K562 (cell line): Measurements from ENCODE around the gene CABP4. TPM values are rescaled to one million over a fixed set of nuclear protein-coding genes. Genes with fewer than 3 reads are reported as not detected.
A peak's percentile ranks its signal among the peaks of the same experiment; 100 is the strongest.

ENCODE experiments used
- ARNT ChIP-seq, 2 experiments: fragments of 450-650 bp; IDR thresholded peaks; 2 replicates each; pipeline ENCODE4 v1.6.1; 2016; ENCODE audit warnings: mild to moderate bottlenecking in 1 of 2
- CC2D1A ChIP-seq: fragments of 450-650 bp; IDR thresholded peaks from 2 replicates; pipeline ENCODE4 v1.6.1; 2017; ENCODE audit warnings: mild to moderate bottlenecking
- FOXA3 ChIP-seq, 2 experiments: fragments of 450-650 bp in 1 of 2; sonication (generic) in 1 of 2; formaldehyde crosslinking; IDR thresholded peaks in 1 of 2; conservative IDR thresholded peaks in 1 of 2; 2 replicates each; pipeline versions ENCODE4 v1.4.0 to v1.8.0; 2020 to 2022; ENCODE audit warnings: mild to moderate bottlenecking in 2 of 2, missing genetic modification reagents in 1 of 2
- KDM4B ChIP-seq, 2 experiments: fragments of 450-650 bp in 1 of 2; sonication (generic) in 1 of 2; IDR thresholded peaks; 2 replicates each; pipeline ENCODE4 v1.6.1; 2016 to 2017; ENCODE audit warnings: borderline replicate concordance in 2 of 2, antibody characterized with exemption in 1 of 2, low read depth in 1 of 2, mild to moderate bottlenecking in 1 of 2
- MBD2 ChIP-seq: sonication (generic); IDR thresholded peaks from 2 replicates; pipeline ENCODE4 v1.6.1; 2016; ENCODE audit warnings: low read depth, borderline replicate concordance
- NRF1 ChIP-seq, 2 experiments: fragments of 450-650 bp; IDR thresholded peaks in 1 of 2; conservative IDR thresholded peaks in 1 of 2; 2 replicates each; pipeline ENCODE4 v1.6.1; 2014; ENCODE audit warnings: mild to moderate bottlenecking in 2 of 2
- ZBTB17 ChIP-seq: fragments of 450-650 bp; formaldehyde crosslinking; IDR thresholded peaks from 2 replicates; pipeline ENCODE4 v1.4.0; 2020; ENCODE audit warnings: mild to moderate bottlenecking
- polyA plus RNA-seq, 8 experiments: library from polyadenylated mRNA; depleted of rRNA in 4 of 8; stranded (reverse) in 5 of 8; unstranded in 3 of 8; fragments of >200 nt; fragmentation: Nextera tagmentation in 2 of 8; fragmentation: Illumina TruSeq in 1 of 8; extraction: Ambion mirVana in 2 of 8; extraction: Trizol in 1 of 8; gene quantifications; 2 replicates each; pipeline versions ENCODE4 v1.2.1 to v1.2.3, GENCODE V29; 2011 to 2014; ENCODE audit warnings: inconsistent platforms in 1 of 8, missing spikeins in 1 of 8
- total RNA-seq, 7 experiments: library from RNA; depleted of rRNA in 6 of 7; stranded (reverse); fragments of >200 nt in 6 of 7; fragmentation: Illumina TruSeq in 2 of 7; extraction: Trizol in 2 of 7; gene quantifications; 2 replicates each; pipeline versions ENCODE4 v1.2.1 to v1.2.3, GENCODE V29; 2011 to 2021; ENCODE audit warnings: low replicate concordance in 1 of 7
- TF ChIP-seq, protein P1 (sequence below): fragments of 450-650 bp; IDR thresholded peaks from 2 replicates; pipeline ENCODE4 v1.6.1; 2016; ENCODE audit warnings: mild to moderate bottlenecking, moderate library complexity
- TF ChIP-seq, protein P2 (sequence below): fragments of 450-650 bp; IDR thresholded peaks from 2 replicates; pipeline ENCODE4 v1.6.1; 2014; ENCODE audit warnings: low read depth, mild to moderate bottlenecking, moderate library complexity, borderline replicate concordance
- TF ChIP-seq, protein P3 (sequence below): fragments of 250-450 bp; sonication (Bioruptor Pico); IDR thresholded peaks from 2 replicates; pipeline ENCODE4 v1.9.0; 2021; ENCODE audit warnings: mild to moderate bottlenecking, inconsistent platforms

CABP4 gene
- total and polyA plus RNA-seq, 9 of the 15 experiments (the other 6 are each of a cell fraction or from before 2014, with no cell fraction given): 0.11 TPM; not detected in 8

DNA sequence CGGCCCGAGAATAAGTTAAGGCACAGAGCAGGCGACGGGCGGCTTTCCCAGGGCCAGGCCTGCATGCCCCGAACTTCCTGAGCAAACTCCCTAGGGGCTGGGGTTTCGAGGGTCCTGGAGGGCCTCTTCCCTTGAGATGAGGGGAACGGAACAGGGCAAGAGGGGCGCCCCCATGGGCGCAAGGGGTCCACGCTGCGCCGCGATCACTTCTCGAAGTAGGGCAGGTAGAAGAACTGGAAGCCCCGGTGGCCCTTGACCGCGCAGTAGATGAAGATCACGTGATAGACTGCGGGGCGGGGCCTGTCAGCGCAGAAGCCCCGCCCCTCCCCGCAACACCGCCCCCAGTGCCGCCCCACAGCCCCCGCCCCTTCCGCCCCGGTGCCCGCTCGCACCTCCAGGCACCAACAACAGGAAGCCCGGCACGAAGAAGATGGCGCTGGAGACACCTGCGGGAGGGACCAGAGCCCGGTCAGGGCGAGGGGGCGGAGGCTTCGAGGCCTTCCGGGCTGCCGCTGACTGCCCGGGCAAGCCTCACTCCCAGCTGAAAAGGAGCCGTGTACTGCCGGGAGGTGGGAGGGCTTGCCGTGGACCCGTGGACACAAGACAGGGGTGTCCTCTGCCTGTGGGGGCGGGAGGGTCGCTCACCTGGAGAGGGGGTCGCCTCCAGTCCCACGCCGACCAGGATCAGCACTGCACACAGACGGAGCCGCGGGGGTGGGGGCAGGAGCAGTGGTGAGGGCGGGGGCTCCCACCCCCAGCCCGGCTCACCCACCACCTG, 9.4 kb downstream of the CABP4 start (continued):
- TF ChIP-seq, protein P1, sequence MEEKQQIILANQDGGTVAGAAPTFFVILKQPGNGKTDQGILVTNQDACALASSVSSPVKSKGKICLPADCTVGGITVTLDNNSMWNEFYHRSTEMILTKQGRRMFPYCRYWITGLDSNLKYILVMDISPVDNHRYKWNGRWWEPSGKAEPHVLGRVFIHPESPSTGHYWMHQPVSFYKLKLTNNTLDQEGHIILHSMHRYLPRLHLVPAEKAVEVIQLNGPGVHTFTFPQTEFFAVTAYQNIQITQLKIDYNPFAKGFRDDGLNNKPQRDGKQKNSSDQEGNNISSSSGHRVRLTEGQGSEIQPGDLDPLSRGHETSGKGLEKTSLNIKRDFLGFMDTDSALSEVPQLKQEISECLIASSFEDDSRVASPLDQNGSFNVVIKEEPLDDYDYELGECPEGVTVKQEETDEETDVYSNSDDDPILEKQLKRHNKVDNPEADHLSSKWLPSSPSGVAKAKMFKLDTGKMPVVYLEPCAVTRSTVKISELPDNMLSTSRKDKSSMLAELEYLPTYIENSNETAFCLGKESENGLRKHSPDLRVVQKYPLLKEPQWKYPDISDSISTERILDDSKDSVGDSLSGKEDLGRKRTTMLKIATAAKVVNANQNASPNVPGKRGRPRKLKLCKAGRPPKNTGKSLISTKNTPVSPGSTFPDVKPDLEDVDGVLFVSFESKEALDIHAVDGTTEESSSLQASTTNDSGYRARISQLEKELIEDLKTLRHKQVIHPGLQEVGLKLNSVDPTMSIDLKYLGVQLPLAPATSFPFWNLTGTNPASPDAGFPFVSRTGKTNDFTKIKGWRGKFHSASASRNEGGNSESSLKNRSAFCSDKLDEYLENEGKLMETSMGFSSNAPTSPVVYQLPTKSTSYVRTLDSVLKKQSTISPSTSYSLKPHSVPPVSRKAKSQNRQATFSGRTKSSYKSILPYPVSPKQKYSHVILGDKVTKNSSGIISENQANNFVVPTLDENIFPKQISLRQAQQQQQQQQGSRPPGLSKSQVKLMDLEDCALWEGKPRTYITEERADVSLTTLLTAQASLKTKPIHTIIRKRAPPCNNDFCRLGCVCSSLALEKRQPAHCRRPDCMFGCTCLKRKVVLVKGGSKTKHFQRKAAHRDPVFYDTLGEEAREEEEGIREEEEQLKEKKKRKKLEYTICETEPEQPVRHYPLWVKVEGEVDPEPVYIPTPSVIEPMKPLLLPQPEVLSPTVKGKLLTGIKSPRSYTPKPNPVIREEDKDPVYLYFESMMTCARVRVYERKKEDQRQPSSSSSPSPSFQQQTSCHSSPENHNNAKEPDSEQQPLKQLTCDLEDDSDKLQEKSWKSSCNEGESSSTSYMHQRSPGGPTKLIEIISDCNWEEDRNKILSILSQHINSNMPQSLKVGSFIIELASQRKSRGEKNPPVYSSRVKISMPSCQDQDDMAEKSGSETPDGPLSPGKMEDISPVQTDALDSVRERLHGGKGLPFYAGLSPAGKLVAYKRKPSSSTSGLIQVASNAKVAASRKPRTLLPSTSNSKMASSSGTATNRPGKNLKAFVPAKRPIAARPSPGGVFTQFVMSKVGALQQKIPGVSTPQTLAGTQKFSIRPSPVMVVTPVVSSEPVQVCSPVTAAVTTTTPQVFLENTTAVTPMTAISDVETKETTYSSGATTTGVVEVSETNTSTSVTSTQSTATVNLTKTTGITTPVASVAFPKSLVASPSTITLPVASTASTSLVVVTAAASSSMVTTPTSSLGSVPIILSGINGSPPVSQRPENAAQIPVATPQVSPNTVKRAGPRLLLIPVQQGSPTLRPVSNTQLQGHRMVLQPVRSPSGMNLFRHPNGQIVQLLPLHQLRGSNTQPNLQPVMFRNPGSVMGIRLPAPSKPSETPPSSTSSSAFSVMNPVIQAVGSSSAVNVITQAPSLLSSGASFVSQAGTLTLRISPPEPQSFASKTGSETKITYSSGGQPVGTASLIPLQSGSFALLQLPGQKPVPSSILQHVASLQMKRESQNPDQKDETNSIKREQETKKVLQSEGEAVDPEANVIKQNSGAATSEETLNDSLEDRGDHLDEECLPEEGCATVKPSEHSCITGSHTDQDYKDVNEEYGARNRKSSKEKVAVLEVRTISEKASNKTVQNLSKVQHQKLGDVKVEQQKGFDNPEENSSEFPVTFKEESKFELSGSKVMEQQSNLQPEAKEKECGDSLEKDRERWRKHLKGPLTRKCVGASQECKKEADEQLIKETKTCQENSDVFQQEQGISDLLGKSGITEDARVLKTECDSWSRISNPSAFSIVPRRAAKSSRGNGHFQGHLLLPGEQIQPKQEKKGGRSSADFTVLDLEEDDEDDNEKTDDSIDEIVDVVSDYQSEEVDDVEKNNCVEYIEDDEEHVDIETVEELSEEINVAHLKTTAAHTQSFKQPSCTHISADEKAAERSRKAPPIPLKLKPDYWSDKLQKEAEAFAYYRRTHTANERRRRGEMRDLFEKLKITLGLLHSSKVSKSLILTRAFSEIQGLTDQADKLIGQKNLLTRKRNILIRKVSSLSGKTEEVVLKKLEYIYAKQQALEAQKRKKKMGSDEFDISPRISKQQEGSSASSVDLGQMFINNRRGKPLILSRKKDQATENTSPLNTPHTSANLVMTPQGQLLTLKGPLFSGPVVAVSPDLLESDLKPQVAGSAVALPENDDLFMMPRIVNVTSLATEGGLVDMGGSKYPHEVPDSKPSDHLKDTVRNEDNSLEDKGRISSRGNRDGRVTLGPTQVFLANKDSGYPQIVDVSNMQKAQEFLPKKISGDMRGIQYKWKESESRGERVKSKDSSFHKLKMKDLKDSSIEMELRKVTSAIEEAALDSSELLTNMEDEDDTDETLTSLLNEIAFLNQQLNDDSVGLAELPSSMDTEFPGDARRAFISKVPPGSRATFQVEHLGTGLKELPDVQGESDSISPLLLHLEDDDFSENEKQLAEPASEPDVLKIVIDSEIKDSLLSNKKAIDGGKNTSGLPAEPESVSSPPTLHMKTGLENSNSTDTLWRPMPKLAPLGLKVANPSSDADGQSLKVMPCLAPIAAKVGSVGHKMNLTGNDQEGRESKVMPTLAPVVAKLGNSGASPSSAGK: peak; percentile 86
- TF ChIP-seq KDM4B (IDR thresholded peaks at IDR 0.05; ENCODE audit: borderline replicate concordance in 2 of 2, low read depth in 1 of 2): peak in 1 of 2 experiments; percentile 61; a peak in 1 of 4 replicates
- TF ChIP-seq ZBTB17: peak; percentile 43; the same call in 1 of the 2 replicates
- TF ChIP-seq, protein P2, sequence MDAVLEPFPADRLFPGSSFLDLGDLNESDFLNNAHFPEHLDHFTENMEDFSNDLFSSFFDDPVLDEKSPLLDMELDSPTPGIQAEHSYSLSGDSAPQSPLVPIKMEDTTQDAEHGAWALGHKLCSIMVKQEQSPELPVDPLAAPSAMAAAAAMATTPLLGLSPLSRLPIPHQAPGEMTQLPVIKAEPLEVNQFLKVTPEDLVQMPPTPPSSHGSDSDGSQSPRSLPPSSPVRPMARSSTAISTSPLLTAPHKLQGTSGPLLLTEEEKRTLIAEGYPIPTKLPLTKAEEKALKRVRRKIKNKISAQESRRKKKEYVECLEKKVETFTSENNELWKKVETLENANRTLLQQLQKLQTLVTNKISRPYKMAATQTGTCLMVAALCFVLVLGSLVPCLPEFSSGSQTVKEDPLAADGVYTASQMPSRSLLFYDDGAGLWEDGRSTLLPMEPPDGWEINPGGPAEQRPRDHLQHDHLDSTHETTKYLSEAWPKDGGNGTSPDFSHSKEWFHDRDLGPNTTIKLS: 0 out of 2 replicates have a peak, but pooled peaks have one; percentile 32
- TF ChIP-seq NRF1 (conservative IDR thresholded peaks at IDR 0.05 in 1 of 2, IDR thresholded peaks at IDR 0.05 in 1 of 2): peak; percentile 37 to 41; a peak in 2 of 4 replicates
- TF ChIP-seq CC2D1A: peak; percentile 32; the same call in 1 of the 2 replicates
- no peak for TF ChIP-seq ARNT (IDR thresholded peaks at IDR 0.05)
- no peak; the same call in 1 of the 2 replicates for TF ChIP-seq MBD2
- TF ChIP-seq, protein P3, sequence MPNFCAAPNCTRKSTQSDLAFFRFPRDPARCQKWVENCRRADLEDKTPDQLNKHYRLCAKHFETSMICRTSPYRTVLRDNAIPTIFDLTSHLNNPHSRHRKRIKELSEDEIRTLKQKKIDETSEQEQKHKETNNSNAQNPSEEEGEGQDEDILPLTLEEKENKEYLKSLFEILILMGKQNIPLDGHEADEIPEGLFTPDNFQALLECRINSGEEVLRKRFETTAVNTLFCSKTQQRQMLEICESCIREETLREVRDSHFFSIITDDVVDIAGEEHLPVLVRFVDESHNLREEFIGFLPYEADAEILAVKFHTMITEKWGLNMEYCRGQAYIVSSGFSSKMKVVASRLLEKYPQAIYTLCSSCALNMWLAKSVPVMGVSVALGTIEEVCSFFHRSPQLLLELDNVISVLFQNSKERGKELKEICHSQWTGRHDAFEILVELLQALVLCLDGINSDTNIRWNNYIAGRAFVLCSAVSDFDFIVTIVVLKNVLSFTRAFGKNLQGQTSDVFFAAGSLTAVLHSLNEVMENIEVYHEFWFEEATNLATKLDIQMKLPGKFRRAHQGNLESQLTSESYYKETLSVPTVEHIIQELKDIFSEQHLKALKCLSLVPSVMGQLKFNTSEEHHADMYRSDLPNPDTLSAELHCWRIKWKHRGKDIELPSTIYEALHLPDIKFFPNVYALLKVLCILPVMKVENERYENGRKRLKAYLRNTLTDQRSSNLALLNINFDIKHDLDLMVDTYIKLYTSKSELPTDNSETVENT (CRISPR knock-in tag): peak; percentile 58; the same call in 1 of the 2 replicates
- peak in 1 of 2 experiments; percentile 5; a peak in 1 of 4 replicates for TF ChIP-seq FOXA3 (CRISPR knock-in tag; conservative IDR thresholded peaks at IDR 0.05 in 1 of 2, IDR thresholded peaks at IDR 0.05 in 1 of 2)
